ENCODE data around the gene BLMH. TPM values are rescaled to one million over a fixed set of nuclear protein-coding genes. Genes with fewer than 3 reads are reported as not detected.

The BLMH gene
- total and polyA plus RNA-seq, 2 experiments from 2014 or later = 36.4 to 58.7 TPM

DNA sequence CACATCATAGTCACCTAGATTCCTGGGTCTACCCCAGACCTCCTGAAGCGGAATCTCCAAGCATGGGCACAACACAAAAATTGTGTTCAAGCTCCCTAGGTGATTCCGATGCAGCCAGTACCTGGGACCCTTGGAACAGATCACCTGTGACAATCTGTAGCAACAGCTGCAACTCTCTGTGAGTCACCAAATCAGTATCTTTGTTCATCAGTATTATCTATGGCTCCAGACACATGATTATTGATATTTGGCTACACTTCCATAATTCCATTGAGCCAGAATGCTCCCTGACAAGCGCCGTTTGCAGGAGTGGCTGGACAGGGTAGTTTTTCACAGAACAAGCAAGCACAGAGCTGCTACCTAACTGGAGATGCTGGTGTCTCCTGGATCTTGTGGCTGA is 72.4 kb downstream of the BLMH start:
- no peaks in the 10 kb centered on the region for H3K79me2 ChIP-seq (replicated peaks; ENCODE audit: insufficient read depth)
- ATAC-seq (no peak), DNase-seq (ENCODE audit: low spot score) (no peak)
- no peak for TF ChIP-seq ZNF114 (CRISPR knock-in tag; IDR thresholded peaks at IDR 0.05)
- H4K20me1 ChIP-seq (replicated peaks; ENCODE audit: insufficient read depth) = no peaks in the 10 kb centered on the region
- no peaks in the 10 kb centered on the region for H3K36me3 ChIP-seq (ENCODE audit: insufficient read depth)
- no peak overlapping the region for H3K27ac ChIP-seq (ENCODE audit: low read depth)
- H3K9me2 ChIP-seq (ENCODE audit: insufficient read depth) = no peaks in the 10 kb centered on the region
- no peak overlapping the region for H3K4me3 ChIP-seq
- H3K4me3 Mint-ChIP-seq = no peak overlapping the region
- no peaks in the 10 kb centered on the region for H3K27me3 ChIP-seq (ENCODE audit: insufficient read depth)
- no peaks in the 10 kb centered on the region for H3K36me3 Mint-ChIP-seq (ENCODE audit: low read depth)
- no peaks in the 10 kb centered on the region for H3K4me1 ChIP-seq (ENCODE audit: insufficient read depth)
- peaks cover 3% of the 10 kb centered on the region for H3K27me3 Mint-ChIP-seq (ENCODE audit: insufficient read depth, low read depth, poor library complexity)
- H3K9me3 Mint-ChIP-seq = no peaks in the 10 kb centered on the region
- no peaks in the 10 kb centered on the region for H3F3A ChIP-seq (replicated peaks; ENCODE audit: low read depth)
- H3K4me1 Mint-ChIP-seq = peaks cover 2% of the 10 kb centered on the region; the same call in 2 of the 3 replicates
- H3K27ac Mint-ChIP-seq = no peak overlapping the region
- no peak overlapping the region for H2AFZ ChIP-seq
- no peak overlapping the region for H3K4me2 ChIP-seq

- no peak overlapping the region for H3K4me2 ChIP-seq
- peaks cover 2% of the 10 kb centered on the region; the same call in 1 of the 3 replicates for H3K4me1 Mint-ChIP-seq
- H3K4me1 ChIP-seq (ENCODE audit: insufficient read depth) = no peaks in the 10 kb centered on the region
- no peaks in the 10 kb centered on the region for H4K20me1 ChIP-seq (replicated peaks; ENCODE audit: insufficient read depth)
- no peak for DNase-seq (ENCODE audit: low spot score)
- H3K4me3 ChIP-seq = no peak overlapping the region
- H3K27me3 Mint-ChIP-seq (ENCODE audit: insufficient read depth, low read depth, poor library complexity) = peaks cover 3% of the 10 kb centered on the region
- no peaks in the 10 kb centered on the region for H3K27me3 ChIP-seq (ENCODE audit: insufficient read depth)
- no peak overlapping the region for H2AFZ ChIP-seq
- H3K27ac Mint-ChIP-seq = no peak overlapping the region
- H3K4me3 Mint-ChIP-seq = no peak overlapping the region
- H3K79me2 ChIP-seq (replicated peaks; ENCODE audit: insufficient read depth) = no peaks in the 10 kb centered on the region
- H3F3A ChIP-seq (replicated peaks; ENCODE audit: low read depth) = no peaks in the 10 kb centered on the region
- H3K9me3 Mint-ChIP-seq = no peaks in the 10 kb centered on the region
- H3K36me3 ChIP-seq (ENCODE audit: insufficient read depth) = no peaks in the 10 kb centered on the region
- peak; percentile 38; the same call in 2 of the 3 replicates for ATAC-seq
- no peaks in the 10 kb centered on the region for H3K36me3 Mint-ChIP-seq (ENCODE audit: low read depth)
- H3K27ac ChIP-seq (ENCODE audit: low read depth) = no peak overlapping the region
- H3K9me2 ChIP-seq (ENCODE audit: insufficient read depth) = no peaks in the 10 kb centered on the region
- TF ChIP-seq, protein P1, sequence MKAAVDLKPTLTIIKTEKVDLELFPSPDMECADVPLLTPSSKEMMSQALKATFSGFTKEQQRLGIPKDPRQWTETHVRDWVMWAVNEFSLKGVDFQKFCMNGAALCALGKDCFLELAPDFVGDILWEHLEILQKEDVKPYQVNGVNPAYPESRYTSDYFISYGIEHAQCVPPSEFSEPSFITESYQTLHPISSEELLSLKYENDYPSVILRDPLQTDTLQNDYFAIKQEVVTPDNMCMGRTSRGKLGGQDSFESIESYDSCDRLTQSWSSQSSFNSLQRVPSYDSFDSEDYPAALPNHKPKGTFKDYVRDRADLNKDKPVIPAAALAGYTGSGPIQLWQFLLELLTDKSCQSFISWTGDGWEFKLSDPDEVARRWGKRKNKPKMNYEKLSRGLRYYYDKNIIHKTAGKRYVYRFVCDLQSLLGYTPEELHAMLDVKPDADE (IDR thresholded peaks at IDR 0.05) = no peak
- no peak for TF ChIP-seq CTCF (conservative IDR thresholded peaks at IDR 0.05; ENCODE audit: low read depth in 2 of 2)
- no peak for TF ChIP-seq EZH2 (IDR thresholded peaks at IDR 0.05; ENCODE audit: low read depth, unreplicated experiment)
- no peak for TF ChIP-seq ZNF114 (CRISPR knock-in tag; IDR thresholded peaks at IDR 0.05)
- no peak for TF ChIP-seq NANOG (IDR thresholded peaks at IDR 0.05; ENCODE audit: borderline replicate concordance)
- no peak for TF ChIP-seq CREB1 (CRISPR knock-in tag; IDR thresholded peaks at IDR 0.05; ENCODE audit: low read depth)
- no peak for TF ChIP-seq STAT1 (IDR thresholded peaks at IDR 0.05; ENCODE audit: unreplicated experiment)
- no peak for TF ChIP-seq ZNF331 (CRISPR knock-in tag; IDR thresholded peaks at IDR 0.05; ENCODE audit: low read depth)
- no peak for TF ChIP-seq JUNB (IDR thresholded peaks at IDR 0.05; ENCODE audit: unreplicated experiment)
- TF ChIP-seq, protein P2, sequence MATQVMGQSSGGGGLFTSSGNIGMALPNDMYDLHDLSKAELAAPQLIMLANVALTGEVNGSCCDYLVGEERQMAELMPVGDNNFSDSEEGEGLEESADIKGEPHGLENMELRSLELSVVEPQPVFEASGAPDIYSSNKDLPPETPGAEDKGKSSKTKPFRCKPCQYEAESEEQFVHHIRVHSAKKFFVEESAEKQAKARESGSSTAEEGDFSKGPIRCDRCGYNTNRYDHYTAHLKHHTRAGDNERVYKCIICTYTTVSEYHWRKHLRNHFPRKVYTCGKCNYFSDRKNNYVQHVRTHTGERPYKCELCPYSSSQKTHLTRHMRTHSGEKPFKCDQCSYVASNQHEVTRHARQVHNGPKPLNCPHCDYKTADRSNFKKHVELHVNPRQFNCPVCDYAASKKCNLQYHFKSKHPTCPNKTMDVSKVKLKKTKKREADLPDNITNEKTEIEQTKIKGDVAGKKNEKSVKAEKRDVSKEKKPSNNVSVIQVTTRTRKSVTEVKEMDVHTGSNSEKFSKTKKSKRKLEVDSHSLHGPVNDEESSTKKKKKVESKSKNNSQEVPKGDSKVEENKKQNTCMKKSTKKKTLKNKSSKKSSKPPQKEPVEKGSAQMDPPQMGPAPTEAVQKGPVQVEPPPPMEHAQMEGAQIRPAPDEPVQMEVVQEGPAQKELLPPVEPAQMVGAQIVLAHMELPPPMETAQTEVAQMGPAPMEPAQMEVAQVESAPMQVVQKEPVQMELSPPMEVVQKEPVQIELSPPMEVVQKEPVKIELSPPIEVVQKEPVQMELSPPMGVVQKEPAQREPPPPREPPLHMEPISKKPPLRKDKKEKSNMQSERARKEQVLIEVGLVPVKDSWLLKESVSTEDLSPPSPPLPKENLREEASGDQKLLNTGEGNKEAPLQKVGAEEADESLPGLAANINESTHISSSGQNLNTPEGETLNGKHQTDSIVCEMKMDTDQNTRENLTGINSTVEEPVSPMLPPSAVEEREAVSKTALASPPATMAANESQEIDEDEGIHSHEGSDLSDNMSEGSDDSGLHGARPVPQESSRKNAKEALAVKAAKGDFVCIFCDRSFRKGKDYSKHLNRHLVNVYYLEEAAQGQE (IDR thresholded peaks at IDR 0.05; ENCODE audit: unreplicated experiment) = no peak
Observed at GRCh38 chr17:30218799-30219198, 72.9 kb downstream of the BLMH start.
